Sigmoid colon (tissue), 4 donors: ENCODE measurements around the gene BRIP1.

Experiments
- CTCF ChIP-seq, 4 experiments: fragments of 450-650 bp in 3 of 4; fragments of 200-600 bp in 1 of 4; IDR thresholded peaks; one replicate each; pipeline ENCODE4 v1.5.1; 2016 to 2019; ENCODE audit warnings: antibody characterized with exemption in 4 of 4, mild to moderate bottlenecking in 3 of 4, moderate library complexity in 2 of 4
- POLR2A ChIP-seq, 2 donors: fragments of 450-650 bp; IDR thresholded peaks; one replicate each; pipeline ENCODE4 v1.6.1; 2016; ENCODE audit warnings: antibody characterized with exemption in 2 of 2, mild to moderate bottlenecking in 2 of 2, moderate library complexity in 2 of 2
- POLR2AphosphoS5 ChIP-seq, 4 donors: sonication (generic); formaldehyde crosslinking; IDR thresholded peaks; one replicate each; pipeline ENCODE4 v1.6.1; 2017; ENCODE audit warnings: antibody characterized with exemption in 4 of 4

GRCh38 chr17:61714300-61714699, 149.0 kb downstream of the BRIP1 start:
- TF ChIP-seq CTCF (IDR thresholded peaks at IDR 0.05): no peak
- no peak for TF ChIP-seq POLR2AphosphoS5 (IDR thresholded peaks at IDR 0.05)
- no peak for TF ChIP-seq POLR2A (IDR thresholded peaks at IDR 0.05)
